GM19463 (cell line): ENCODE results near the gene NRXN3.

Source experiments
- ATAC-seq: cut with Tn5 transposase; IDR thresholded peaks from one replicate; pipeline ENCODE4 v1.9.1; 2021; ENCODE audit warnings: mild to moderate bottlenecking, moderate library complexity; ENCODE audit not compliant: unreplicated experiment

NRXN3 gene

GRCh38 chr14:78240567-78240966, 70.4 kb downstream of the NRXN3 start:
- ATAC-seq = no peak

- ATAC-seq = no peak
Observed at GRCh38 chr14:78242086-78242485, 71.9 kb downstream of the NRXN3 start.

- ATAC-seq = no peak
Observed at GRCh38 chr14:78243187-78243586, 73.0 kb downstream of the NRXN3 start.

GRCh38 chr14:78245238-78245637, 75.1 kb downstream of the NRXN3 start:
- no peak for ATAC-seq

- ATAC-seq = no peak
Observed at GRCh38 chr14:78248501-78249090, 78.4 kb downstream of the NRXN3 start.

GRCh38 chr14:78251308-78251707, 81.1 kb downstream of the NRXN3 start:
- no peak for ATAC-seq

- no peak for ATAC-seq
Observed at GRCh38 chr14:78253986-78254385, 83.8 kb downstream of the NRXN3 start.

GRCh38 chr14:78254911-78255461, 84.8 kb downstream of the NRXN3 start:
- ATAC-seq = no peak

GRCh38 chr14:78259831-78260230, 89.7 kb downstream of the NRXN3 start:
- ATAC-seq = no peak

- no peak for ATAC-seq
Observed at GRCh38 chr14:78278464-78279250, 108.5 kb downstream of the NRXN3 start.

GRCh38 chr14:78282437-78282836, 112.3 kb downstream of the NRXN3 start:
- no peak for ATAC-seq

- no peak for ATAC-seq
Observed at GRCh38 chr14:78286210-78286609, 116.0 kb downstream of the NRXN3 start.

GRCh38 chr14:78292003-78292402, 121.8 kb downstream of the NRXN3 start:
- ATAC-seq = peak; percentile 90

GRCh38 chr14:78297858-78298257, 127.7 kb downstream of the NRXN3 start:
- no peak for ATAC-seq

- ATAC-seq = no peak
Observed at GRCh38 chr14:78298298-78298697, 128.1 kb downstream of the NRXN3 start.

GRCh38 chr14:78302841-78303240, 132.7 kb downstream of the NRXN3 start:
- no peak for ATAC-seq

GRCh38 chr14:78307671-78308070, 137.5 kb downstream of the NRXN3 start:
- ATAC-seq = no peak

GRCh38 chr14:78308079-78308478, 137.9 kb downstream of the NRXN3 start:
- ATAC-seq = no peak

GRCh38 chr14:78310272-78310671, 140.1 kb downstream of the NRXN3 start:
- no peak for ATAC-seq

GRCh38 chr14:78313499-78313898, 143.3 kb downstream of the NRXN3 start:
- ATAC-seq = no peak

- no peak for ATAC-seq
Observed at GRCh38 chr14:78314484-78314883, 144.3 kb downstream of the NRXN3 start.

- no peak for ATAC-seq
Observed at GRCh38 chr14:78316052-78316451, 145.9 kb downstream of the NRXN3 start.
